Thoracic aorta (tissue), 2 donors: Measurements from ENCODE around the gene GIMAP2. TPM values are rescaled to one million over a fixed set of nuclear protein-coding genes. Genes with fewer than 3 reads are reported as not detected.

Source experiments
- ATAC-seq: fragments of 150-250 bp; one replicate; pipeline ENCODE4 v1.8.0; 2017; ENCODE audit warnings: low read depth; ENCODE audit not compliant: insufficient number of reproducible peaks, low FRiP score
- DNase-seq: peaks from one replicate; pipeline ENCODE4 v3.0.0-alpha.2; 2020; ENCODE audit warnings: low spot score
- H3K27ac ChIP-seq, 2 donors: fragments of 200-600 bp; sonication (generic); 1 replicate in 1 of 2; 2 replicates in 1 of 2; pipeline ENCODE4 v1.5.1; 2016; ENCODE audit warnings: mild to moderate bottlenecking in 2 of 2, moderate library complexity in 2 of 2
- H3K27me3 ChIP-seq: fragments of 200-600 bp; sonication (generic); replicated peaks from 2 replicates; pipeline ENCODE4 v1.6.0; 2016; ENCODE audit warnings: mild to moderate bottlenecking; ENCODE audit not compliant: insufficient read depth
- H3K36me3 ChIP-seq: fragments of 200-600 bp; sonication (generic); one replicate; pipeline ENCODE4 v1.5.1; 2016
- H3K4me1 ChIP-seq, 2 donors: fragments of 200-600 bp; sonication (generic); 1 replicate in 1 of 2; 2 replicates in 1 of 2; pipeline versions ENCODE4 v1.5.1 to v1.6.0; 2016; ENCODE audit warnings: low read depth in 2 of 2, mild to moderate bottlenecking in 1 of 2; ENCODE audit not compliant: control insufficient read depth in 1 of 2
- H3K4me3 ChIP-seq: fragments of 200-600 bp; sonication (generic); 2 replicates; pipeline ENCODE4 v1.5.1; 2016; ENCODE audit warnings: mild to moderate bottlenecking
- H3K9me3 ChIP-seq: fragments of 200-600 bp; sonication (generic); 2 replicates; pipeline ENCODE4 v1.5.1; 2016
- total RNA-seq, 2 donors: library from RNA; depleted of rRNA; stranded (reverse); fragments of >200 nt; gene quantifications; one replicate each; pipeline versions ENCODE4 v1.1.0 to v1.2.3, GENCODE V29; 2016
- TF ChIP-seq, protein P1 (sequence below): fragments of 200-600 bp; sonication (generic); IDR thresholded peaks from one replicate; pipeline ENCODE4 v1.5.1; 2019; ENCODE audit warnings: antibody characterized with exemption

GIMAP2 gene
- total RNA-seq, 2 donors from 2014 or later = 5.9 to 18.0 TPM

DNA sequence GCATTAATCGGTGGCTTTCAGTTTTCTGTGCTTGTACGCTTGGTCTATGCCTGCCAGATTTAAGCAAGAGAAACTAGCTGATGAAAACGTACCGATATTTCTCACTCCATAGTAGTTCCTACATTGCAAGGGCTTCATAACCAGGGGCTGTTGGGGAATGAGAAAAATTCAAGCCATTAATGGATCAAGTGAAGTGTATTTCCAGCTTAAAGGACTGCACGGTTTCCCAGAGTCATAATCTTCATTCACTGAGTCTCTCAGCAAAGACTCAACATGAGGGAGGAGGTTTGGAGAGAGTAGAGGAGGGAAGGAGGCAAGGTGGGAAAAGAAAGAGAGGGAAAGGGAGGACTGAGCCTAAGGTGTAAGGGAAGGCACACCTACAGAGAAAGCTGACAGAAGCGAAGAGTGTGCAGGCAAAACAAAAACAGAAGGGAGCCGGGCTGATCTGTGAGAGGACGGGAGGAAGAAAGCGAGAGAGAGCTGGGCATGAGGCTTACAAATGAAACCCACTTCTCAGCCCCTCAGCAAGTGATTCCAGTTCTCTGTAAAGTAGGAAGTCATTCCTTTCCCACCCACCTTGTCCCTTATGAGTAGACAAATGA, 625 bp downstream of the GIMAP2 start:
- H3K27me3 ChIP-seq = no peaks in the 10 kb centered on the region
- DNase-seq (no peak), ATAC-seq (no peak)
- TF ChIP-seq, protein P1, sequence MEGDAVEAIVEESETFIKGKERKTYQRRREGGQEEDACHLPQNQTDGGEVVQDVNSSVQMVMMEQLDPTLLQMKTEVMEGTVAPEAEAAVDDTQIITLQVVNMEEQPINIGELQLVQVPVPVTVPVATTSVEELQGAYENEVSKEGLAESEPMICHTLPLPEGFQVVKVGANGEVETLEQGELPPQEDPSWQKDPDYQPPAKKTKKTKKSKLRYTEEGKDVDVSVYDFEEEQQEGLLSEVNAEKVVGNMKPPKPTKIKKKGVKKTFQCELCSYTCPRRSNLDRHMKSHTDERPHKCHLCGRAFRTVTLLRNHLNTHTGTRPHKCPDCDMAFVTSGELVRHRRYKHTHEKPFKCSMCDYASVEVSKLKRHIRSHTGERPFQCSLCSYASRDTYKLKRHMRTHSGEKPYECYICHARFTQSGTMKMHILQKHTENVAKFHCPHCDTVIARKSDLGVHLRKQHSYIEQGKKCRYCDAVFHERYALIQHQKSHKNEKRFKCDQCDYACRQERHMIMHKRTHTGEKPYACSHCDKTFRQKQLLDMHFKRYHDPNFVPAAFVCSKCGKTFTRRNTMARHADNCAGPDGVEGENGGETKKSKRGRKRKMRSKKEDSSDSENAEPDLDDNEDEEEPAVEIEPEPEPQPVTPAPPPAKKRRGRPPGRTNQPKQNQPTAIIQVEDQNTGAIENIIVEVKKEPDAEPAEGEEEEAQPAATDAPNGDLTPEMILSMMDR = no peak
- H3K27ac ChIP-seq = peak overlapping the region in 1 of 2 donors; percentile 43
- H3K4me1 ChIP-seq = no peaks in the 10 kb centered on the region
- H3K4me3 ChIP-seq = peak overlapping the region; percentile 68
- no peaks in the 10 kb centered on the region for H3K9me3 ChIP-seq
- H3K36me3 ChIP-seq = no peaks in the 10 kb centered on the region

DNA sequence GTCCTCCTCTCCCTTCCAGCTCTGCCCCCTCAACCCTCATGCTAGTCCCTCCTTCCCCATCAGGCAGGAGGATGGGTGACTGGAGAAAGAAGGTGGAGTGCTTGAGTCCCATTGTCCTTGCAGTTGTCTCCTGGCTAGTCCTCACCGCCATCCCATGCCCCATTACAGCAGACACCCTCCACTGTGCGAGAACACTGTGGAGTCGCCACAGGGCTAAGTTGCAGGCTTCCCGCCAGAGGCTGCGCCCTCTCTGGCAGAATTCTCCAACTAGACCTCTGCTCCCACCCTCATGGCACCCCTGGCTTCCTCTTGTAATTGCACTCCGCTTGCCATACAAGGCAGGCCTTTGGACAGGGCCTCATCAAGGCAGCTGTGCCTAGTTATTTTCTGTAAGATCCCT, 3.1 kb downstream of the GIMAP2 start:
- no peaks in the 10 kb centered on the region for H3K36me3 ChIP-seq
- no peak overlapping the region for H3K4me3 ChIP-seq
- H3K4me1 ChIP-seq = no peaks in the 10 kb centered on the region
- H3K27me3 ChIP-seq = no peaks in the 10 kb centered on the region
- no peak for ATAC-seq
- DNase-seq = no peak
- no peaks in the 10 kb centered on the region for H3K9me3 ChIP-seq
- TF ChIP-seq, protein P1 = no peak
- H3K27ac ChIP-seq = no peak overlapping the region

DNA sequence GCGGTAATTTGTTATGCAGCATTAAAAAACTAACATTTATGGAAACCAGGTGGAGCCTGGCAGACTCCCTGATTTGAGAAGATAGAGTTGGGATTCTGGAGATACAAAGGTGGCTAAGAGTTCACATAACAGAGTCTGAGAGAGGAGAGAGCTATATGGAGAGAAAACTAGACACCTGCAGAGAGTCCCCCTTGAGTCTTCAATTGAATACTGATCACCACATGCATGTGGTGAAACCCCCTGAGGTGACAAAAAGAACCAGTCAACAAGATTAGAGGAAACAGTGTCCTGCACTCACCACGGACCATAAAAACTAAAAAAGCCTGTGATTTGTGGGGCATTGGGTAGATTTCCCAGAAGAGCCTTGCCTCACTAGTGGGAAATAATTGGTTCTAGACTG, 10.1 kb downstream of the GIMAP2 start:
- Histone ChIP-seq H3K27me3 (no peaks in the 10 kb centered on the region), H3K27ac (no peak overlapping the region), H3K36me3 (no peaks in the 10 kb centered on the region), H3K4me3 (no peak overlapping the region), H3K9me3 (no peaks in the 10 kb centered on the region), H3K4me1 (no peaks in the 10 kb centered on the region)
- DNase-seq (no peak), ATAC-seq (no peak)
- TF ChIP-seq, protein P1 = no peak

DNA sequence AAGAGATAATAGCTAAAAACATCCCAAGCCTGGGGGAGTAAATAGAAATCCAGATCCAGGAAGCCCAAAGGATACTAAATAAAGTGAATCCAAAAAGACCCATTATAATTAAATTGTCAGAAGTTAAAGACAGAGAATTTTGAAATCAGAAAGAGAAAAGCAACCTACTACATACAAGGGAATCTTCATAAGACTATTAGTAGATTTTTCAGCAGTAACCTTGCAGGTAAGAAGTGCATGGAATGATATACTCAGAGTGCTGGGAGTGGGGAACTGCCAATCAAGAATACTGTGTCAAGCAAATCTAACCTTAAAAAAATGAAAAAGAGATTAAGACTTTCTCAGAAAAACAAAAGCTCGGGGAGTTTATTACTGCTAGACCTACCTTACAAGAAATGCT, 17.7 kb downstream of the GIMAP2 start:
- Histone ChIP-seq H3K27me3 (no peaks in the 10 kb centered on the region), H3K9me3 (peaks cover 19% of the 10 kb centered on the region), H3K27ac (no peak overlapping the region), H3K36me3 (no peaks in the 10 kb centered on the region), H3K4me1 (no peaks in the 10 kb centered on the region), H3K4me3 (no peak overlapping the region)
- TF ChIP-seq, protein P1 = no peak
- ATAC-seq = no peak
- no peak for DNase-seq

DNA sequence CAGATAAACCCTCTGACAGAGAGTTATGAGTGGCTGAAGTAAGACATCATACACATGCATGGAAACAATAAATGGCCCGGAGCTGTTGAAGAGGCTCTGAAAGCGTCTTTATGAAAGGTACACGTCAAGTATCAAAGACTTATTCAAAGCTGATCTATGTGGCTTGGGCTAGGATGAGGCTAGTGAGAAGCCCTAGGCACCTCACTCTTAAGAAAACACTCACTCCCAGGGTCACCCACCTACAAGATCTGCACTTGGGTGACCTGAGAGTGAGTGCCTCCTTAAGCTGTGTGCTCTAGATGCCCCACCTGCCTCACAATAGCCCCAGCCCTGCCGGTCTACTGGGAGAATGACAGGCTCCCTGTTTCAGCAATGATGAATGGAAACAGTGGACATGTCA, 29.8 kb downstream of the GIMAP2 start:
- DNase-seq (no peak), ATAC-seq (no peak)
- Histone ChIP-seq H3K27ac (no peak overlapping the region), H3K4me3 (no peak overlapping the region), H3K4me1 (peaks cover 0 to 4% of the 10 kb centered on the region in 2 donors), H3K9me3 (no peaks in the 10 kb centered on the region), H3K36me3 (no peaks in the 10 kb centered on the region), H3K27me3 (no peaks in the 10 kb centered on the region)
- TF ChIP-seq, protein P1 = no peak
